ENCODE results near the gene SPRR1A. TPM values are rescaled to one million over a fixed set of nuclear protein-coding genes. Genes with fewer than 3 reads are reported as not detected.

The SPRR1A gene
- total RNA-seq, 1 experiment from 2014 or later: not detected

Other genes with a start within 250 kb of the SPRR1A start
- not detected for gene KPRP, start 226.1 kb upstream of the SPRR1A start, total RNA-seq (2021; ENCODE audit: unreplicated experiment)
- gene LCE1F, start 208.9 kb upstream of the SPRR1A start, total RNA-seq (2021; ENCODE audit: unreplicated experiment): not detected
- not detected for gene LCE1E, start 197.8 kb upstream of the SPRR1A start, total RNA-seq (2021; ENCODE audit: unreplicated experiment)
- not detected for gene LCE1D, start 187.4 kb upstream of the SPRR1A start, total RNA-seq (2021; ENCODE audit: unreplicated experiment)
- not detected for gene LCE1C, start 177.4 kb upstream of the SPRR1A start, total RNA-seq (2021; ENCODE audit: unreplicated experiment)
- not detected for gene LCE1B, start 172.1 kb upstream of the SPRR1A start, total RNA-seq (2021; ENCODE audit: unreplicated experiment)
- gene LCE1A, start 156.6 kb upstream of the SPRR1A start, total RNA-seq (2021; ENCODE audit: unreplicated experiment): not detected
- not detected for gene LCE6A, start 141.2 kb upstream of the SPRR1A start, total RNA-seq (2021; ENCODE audit: unreplicated experiment)
- gene LCE7A, start 124.1 kb upstream of the SPRR1A start, total RNA-seq (2021; ENCODE audit: unreplicated experiment): not detected
- not detected for gene SMCP, start 105.8 kb upstream of the SPRR1A start, total RNA-seq (2021; ENCODE audit: unreplicated experiment)
- not detected for gene IVL, start 75.5 kb upstream of the SPRR1A start, total RNA-seq (2021; ENCODE audit: unreplicated experiment)
- not detected for gene SPRR5, start 36.9 kb upstream of the SPRR1A start, total RNA-seq (2021; ENCODE audit: unreplicated experiment)
- not detected for gene SPRR4, start 13.4 kb upstream of the SPRR1A start, total RNA-seq (2021; ENCODE audit: unreplicated experiment)
- not detected for gene SPRR3, start 17.7 kb downstream of the SPRR1A start, total RNA-seq (2021; ENCODE audit: unreplicated experiment)
- not detected for gene SPRR1B, start 47.1 kb downstream of the SPRR1A start, total RNA-seq (2021; ENCODE audit: unreplicated experiment)
- not detected for gene SPRR2D, start 57.0 kb downstream of the SPRR1A start, total RNA-seq (2021; ENCODE audit: unreplicated experiment)
- not detected for gene SPRR2A, start 73.4 kb downstream of the SPRR1A start, total RNA-seq (2021; ENCODE audit: unreplicated experiment)
- gene SPRR2B, start 87.5 kb downstream of the SPRR1A start, total RNA-seq (2021; ENCODE audit: unreplicated experiment): not detected
- not detected for gene SPRR2E, start 110.4 kb downstream of the SPRR1A start, total RNA-seq (2021; ENCODE audit: unreplicated experiment)
- gene SPRR2F, start 129.4 kb downstream of the SPRR1A start, total RNA-seq (2021; ENCODE audit: unreplicated experiment): not detected
- gene SPRR2G, start 166.8 kb downstream of the SPRR1A start, total RNA-seq (2021; ENCODE audit: unreplicated experiment): not detected
- gene LELP1, start 219.3 kb downstream of the SPRR1A start, total RNA-seq (2021; ENCODE audit: unreplicated experiment): not detected
- not detected for gene PRR9, start 233.5 kb downstream of the SPRR1A start, total RNA-seq (2021; ENCODE audit: unreplicated experiment)